NT2/D1 (cell line): ENCODE measurements around the gene CFAP61.

Source experiments
- SUZ12 ChIP-seq: IDR thresholded peaks from 2 replicates; pipeline ENCODE4 v1.6.1; 2011; ENCODE audit not compliant: insufficient read length, insufficient read depth; ENCODE audit errors: extremely low read depth
- YY1 ChIP-seq: IDR thresholded peaks from 2 replicates; pipeline ENCODE4 v1.6.1; 2011; ENCODE audit not compliant: insufficient read length, insufficient read depth
- ZNF274 ChIP-seq: IDR thresholded peaks from 2 replicates; pipeline ENCODE4 v1.6.1; 2011; ENCODE audit warnings: mild to moderate bottlenecking, low read depth, low read length

DNA sequence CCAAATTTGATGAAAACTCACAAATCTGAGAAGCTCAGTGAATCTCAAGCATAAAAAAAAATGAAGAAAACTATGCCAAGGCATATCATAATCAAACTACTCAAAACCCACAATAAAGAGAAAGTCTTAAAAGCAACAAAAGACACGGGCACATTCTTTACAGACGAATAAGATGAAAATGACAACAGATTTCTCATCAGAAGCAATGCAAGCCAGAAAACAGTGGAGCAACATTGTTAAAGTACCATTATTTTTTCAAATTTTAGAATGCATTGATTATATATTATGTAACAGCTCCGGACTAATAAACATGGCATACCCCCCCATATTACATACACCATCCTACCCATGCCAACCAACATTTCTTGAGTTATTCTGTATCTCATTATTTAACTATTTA lies 260.2 kb downstream of the CFAP61 start:
- TF ChIP-seq ZNF274 = no peak
- TF ChIP-seq SUZ12 = no peak
- no peak for TF ChIP-seq YY1
